Activated T-cell treated with anti-CD3 and anti-CD28 coated beads for 24 hours (primary cell): ENCODE measurements around the gene PHACTR1.
"Not testable (repeated sequence)": the region's sequence is repeated elsewhere in the genome, so short reads cannot be mapped to it uniquely, and the experiment has no call there.

Source experiments
- DNase-seq: peaks from one replicate; pipeline ENCODE4 v3.0.0-alpha.2; 2020; ENCODE audit warnings: low read depth

PHACTR1 gene

DNA sequence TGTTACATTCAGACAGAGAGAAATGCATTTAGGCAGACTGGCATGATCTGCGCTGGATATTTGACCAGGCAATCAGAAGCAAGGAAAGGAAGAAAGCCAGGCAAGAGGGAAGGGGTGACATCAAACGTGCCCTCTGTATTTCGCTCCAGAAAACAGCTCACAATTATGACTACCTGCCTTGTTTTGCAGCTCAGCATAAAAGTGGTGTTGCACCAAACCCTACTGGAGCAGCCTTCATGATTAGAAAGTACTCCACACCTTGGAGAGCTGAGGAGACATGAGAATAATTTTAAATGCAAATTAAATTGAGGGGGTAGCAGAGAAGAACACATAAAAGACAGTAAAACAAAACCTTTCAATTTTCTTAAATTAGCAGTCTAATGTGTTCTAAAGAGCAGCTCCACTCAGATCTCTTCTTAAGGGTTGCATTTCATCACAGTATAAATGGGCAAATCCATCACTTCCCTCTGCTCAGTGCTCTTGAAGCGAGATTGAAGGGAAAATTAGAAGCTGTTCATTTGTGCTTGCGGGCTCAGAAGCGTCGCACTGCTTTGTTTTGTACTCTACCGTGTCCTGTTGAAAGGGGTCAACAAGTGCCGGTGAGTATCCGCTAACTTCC is at the start of gene PHACTR1:
TSS of gene PHACTR1 (plus strand) at position 470 of the 619 bp plus-strand sequence.
- no peak for DNase-seq

DNA sequence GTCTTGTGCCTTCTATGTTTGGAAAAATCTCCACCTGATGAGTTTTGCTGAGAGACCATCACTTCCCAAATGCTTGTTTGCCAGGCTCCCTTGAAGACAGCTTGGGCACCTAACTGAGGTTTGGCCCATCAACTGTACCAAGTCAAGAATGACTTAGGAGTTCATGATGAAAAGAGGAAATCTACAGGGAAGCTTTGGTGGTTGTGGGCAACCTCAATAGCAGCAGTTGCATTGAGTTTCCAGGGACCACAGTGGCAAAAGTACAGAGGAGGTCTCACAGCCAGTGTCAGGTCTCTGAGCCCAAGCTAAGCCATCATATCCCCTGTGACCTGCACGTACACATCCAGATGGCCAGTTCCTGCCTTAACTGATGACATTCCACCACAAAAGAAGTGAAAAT is 49.7 kb upstream of the PHACTR1 start:
- no peak for DNase-seq

DNA sequence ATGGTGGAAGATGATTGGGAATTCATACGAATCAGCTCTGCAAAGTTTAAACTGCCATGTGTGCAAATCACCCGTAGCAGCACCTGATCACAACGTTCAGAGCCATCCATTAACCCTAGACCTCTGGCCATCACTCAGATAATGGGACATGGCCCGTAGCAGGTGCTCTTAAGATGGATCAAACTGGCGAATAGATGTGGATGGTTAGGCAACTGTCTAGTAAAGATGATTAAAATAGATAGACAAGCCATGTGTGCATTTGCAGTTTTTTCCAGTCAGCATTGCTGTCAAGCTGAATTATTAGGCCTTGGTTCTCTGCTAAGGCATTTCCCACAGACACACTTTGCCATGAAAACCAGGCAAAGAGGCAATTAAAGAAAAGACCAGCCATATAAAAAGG is 40.6 kb upstream of the PHACTR1 start:
- no peak for DNase-seq

DNA sequence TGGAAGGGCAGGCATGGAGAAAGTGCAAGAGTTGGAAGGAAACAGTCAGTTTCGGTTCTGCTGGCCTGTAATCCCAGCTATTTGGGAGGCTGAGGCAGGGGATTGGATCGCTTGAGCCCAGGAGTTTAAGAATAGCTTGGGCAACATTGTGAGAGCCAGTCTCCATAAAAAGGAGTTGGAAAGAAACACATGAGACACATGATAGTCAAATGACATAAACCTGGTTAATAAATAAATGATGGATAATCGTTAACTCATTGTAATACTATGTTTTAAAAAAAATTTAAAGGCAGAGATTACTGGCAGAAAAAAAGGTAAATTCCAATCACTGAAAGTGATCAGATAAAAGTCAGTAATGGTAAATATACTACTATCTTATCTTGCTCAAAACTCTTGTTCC is 37.2 kb upstream of the PHACTR1 start:
- no peak for DNase-seq

DNA sequence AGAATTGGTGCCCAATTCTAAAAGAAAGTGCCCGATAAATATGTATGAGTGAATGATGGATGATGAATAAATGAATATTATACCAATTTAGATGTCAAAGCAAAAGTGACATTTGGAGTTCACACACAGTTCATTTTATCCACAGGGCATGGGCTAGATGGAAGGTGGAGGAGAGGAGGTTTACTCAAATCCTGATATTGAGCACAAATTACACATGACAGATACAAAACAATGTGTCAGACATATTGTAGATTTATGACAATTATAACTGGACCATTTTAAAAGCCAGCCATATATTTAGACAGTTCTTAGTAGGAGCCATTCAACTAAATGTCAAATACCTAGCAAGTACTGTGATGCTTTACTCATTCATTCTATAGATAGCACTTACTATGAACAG is 23.4 kb upstream of the PHACTR1 start:
- DNase-seq: no peak

DNA sequence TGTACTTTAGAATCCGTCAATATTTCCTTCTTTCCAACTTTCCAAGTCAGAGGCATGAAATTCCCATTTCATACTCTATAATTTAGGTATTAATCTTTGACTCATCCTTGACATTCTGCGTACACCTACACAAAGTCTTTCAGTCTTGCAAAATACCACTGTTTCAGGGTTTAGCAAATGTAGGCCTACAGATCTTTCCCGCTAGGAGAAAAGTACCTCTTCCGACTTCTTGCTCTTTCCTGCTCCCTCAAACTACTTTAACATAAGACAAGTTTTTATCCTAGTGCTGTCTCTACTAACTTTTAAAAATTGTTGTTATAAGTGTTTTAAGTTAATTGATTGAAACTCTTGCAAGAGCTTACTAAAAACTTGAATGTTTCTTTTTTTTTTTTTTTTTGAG is 18.3 kb upstream of the PHACTR1 start:
- DNase-seq: no peak

DNA sequence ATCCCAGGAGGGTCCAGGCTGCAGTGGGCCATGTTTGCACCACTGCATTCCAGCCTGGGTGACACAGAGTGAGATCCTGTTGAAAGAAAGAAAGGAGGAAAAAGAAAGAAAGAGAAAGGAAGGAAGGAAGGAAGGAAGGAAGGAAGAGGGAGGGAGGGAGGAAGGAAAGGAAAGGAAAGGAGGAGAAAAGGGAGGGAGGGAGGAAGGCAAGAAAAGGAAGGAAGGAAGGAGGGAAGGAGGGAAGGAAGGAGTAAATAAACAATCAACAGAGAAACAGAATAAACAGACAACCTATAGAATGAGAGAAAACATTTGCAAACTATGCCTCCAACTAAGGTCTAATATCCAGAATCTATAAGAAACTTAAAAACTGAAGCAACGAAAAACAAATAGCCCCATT is 11.6 kb upstream of the PHACTR1 start:
- DNase-seq: no peak

DNA sequence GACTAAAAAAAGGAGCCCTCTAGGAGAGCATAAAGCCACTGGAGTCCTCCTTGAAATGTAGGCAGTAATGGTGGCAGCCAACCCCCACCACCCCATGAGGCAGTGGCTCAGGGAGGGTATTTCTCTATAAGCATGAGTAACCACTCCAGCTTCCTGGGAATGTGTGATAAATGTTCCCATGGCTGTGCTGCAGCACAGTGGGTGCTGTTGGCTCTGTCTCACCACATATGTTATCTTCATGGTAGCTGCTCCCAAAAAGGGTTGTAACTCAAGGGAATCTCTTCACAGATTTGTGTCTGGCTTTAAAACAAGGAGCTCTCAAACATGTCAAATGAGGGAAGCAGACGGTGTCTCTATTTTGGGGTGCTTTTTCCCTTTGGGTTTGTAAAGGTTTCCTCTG is 7.5 kb upstream of the PHACTR1 start:
- no peak for DNase-seq

DNA sequence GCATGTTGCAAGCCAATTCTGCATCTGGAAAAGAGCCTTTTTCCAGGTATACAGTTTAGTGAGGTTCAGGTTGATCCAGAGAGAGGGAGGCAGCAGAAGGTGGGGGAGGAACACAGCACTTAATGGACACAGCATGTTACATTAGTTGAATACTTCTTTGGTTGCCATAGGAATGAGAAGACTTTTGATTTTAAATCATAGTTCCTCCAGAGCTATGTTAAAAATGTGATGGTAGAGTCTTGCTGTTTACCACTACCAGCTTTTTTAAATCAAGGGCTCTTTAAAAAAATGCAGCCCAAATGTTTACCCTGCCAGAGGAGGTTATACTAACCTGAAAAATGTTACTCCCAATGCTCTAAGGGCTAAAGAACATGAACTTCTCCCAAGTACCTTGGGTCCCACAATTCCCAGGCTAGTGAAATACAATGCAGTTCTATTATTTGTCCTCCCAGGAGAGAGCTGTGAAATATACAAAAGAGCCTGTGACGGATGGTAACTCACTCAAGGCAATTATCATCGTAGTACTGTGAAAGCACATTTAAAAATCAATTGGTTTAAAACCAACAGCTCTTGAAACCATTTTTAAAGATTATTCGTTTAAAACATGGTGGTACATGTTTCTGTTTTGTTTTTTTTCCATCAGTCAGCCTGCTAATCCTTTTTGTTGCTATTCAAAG is 6.9 kb upstream of the PHACTR1 start:
- no peak for DNase-seq

DNA sequence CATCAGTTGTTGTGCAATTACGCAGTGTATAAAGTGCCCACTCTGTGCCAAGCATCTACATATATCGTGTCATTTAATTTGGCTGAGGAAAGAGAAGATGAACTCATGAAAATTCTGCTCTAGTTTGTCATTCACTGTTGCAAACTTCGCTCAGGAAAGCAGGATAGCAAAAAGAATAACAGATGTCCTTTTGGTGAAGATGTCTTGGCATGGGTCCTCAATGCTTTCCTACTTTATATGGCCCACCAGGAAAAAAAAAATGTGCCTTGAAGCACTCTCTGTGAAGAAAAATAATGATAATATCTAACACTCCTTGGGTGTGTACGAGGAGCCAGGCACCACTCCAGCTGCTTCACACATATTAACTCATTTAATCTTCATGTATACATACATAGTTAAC is 5.6 kb upstream of the PHACTR1 start:
- DNase-seq: no peak

DNA sequence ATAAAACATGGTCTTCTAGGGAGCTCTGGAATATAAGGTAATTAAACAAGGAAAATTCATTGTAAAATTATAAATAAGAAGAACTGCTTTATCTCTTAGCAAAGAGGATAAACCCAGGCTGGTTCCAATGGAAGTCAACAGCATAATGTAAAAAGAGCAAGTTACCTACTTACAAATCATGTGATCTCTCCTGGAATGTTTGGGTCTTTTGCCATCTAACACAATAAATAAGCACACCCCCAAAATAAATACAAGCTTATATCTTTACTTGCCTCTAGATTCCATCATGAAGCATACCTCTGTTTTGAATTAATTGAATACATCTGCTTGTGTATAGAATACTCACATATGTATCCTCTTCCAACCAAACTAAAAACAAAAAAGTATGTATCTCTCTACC is 2.5 kb upstream of the PHACTR1 start:
- DNase-seq: no peak

DNA sequence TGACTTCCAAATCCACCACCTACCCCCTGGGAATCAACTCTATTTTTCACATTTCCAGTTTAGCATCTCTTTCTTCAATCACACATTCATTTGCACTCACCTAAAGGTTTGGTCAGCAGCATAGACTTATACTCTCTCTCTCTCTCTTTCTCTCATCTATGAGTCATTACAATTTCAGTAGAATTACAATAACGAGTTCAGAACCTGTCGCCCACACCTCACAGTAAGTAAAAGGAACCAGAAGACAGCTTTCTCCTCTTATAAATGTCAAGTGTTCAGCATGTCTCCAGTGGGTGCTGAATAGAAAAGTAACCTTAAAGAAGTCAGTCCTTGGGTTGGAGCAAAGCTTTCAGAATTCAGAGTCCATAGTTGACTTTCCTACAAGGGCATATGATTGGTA is 1.1 kb upstream of the PHACTR1 start:
- DNase-seq: no peak

DNA sequence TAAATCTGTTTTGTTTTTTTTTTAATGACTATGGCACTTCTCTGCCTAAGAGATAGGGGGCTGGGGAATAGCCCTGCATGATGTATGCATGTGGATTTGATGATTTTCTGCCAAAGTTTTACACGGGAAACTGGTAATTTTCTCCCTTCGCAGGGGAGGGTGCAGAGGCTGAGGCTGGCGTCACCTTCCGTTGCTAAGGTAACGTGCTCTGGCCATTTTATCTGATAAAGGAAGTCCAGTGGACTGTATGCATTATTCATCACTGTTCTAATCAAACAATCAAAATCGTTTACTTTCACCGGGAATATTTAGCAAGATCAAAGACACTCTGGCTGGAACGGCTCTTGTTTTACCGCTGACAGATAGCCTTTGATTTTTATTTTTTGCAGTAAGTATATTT is 789 bp downstream of the PHACTR1 start:
- no peak for DNase-seq

DNA sequence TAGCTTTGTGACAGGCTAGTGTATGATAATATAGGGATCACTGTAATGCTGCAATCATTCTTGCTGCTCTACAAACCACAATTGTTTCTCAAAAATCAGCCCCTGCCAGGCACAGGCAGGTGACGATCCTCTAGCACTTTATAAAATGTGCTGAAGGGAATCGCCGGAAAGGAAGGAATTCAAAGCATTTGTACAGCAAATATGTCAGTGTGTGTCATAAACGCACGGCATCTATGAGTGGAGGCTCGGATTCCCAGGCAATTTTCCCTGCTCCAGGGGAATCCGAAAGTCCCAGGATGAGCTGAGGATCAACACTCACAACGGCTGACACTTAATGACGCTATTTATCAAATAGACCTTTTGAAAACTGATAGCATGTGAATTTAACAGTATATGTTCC is 1.4 kb downstream of the PHACTR1 start:
- no peak for DNase-seq

DNA sequence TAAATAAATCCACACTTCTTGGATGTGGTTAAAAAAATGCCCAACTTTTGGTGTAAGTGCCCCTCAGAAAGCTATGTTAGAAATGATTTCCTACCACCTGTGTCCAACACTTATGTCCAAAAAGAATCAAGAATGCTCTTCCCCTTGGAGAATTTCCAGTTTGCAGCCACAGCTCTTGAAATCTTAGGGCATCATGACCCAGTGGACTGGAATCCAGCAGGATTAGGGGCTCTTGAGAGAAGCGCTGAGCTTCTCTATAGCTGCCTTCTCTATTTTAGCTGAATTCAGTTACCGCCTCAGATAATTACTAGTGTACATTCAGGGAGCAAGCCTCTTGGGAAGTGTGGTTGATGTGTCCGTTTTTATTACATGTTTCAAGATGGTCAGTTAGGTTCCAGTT is 2.5 kb downstream of the PHACTR1 start:
- DNase-seq: no peak

DNA sequence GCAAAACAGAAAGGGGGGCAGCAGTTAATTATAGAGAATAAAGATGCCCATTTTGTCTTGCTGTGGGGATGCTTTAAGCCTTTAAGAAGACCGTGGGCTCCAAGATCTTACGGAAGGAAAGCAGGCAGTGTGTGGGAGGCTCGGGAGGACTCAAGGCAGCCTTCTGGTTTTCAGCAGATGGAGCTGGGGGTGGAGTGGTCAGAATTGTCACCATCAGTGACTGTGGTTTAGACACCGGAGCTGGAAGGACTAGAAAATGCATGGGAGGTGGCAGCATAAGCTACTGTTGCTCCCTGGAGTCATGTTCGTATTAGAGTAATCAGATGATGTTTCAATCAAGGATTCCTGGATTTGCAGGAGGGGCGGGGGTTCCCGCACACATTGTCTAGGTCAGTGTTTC is 3.7 kb downstream of the PHACTR1 start:
- DNase-seq: no peak

DNA sequence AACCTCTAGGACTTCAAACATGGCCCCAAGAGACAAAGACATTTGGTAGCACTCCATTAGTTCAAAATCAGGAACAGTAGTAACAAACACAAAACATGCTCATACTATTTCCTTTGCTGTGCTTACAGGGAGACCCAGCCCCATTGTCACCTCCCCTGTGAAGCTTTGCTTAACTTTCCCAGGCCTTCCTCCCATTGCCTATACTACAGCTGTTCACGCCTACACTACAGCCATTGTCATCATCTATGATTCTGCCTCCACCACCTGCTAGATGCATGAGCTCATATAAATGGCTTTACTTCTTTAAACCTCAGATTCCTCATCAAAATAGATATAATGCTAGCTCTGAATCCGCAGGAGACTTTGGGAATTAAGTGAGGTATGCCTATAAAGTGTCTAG is 8.7 kb downstream of the PHACTR1 start:
- DNase-seq: no peak

DNA sequence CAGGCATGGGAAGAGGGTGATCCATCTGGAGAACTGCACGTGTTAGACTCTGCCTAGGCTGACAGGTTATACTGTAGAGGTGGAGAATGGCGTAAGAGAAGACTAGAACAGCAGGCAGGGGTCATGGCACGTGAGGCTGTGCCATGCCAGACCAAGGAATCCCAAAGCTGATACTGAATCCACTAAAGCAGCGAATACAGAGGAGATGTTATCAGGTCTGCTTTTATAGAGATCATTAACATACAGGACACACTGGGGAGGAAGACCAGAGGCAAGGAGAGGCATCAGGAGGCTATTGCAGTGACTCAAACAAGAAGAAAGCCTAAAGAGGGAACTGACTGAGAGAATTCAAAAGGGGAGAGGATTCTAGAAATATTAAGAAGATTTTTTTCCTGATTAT is 12.9 kb downstream of the PHACTR1 start:
- DNase-seq: no peak

DNA sequence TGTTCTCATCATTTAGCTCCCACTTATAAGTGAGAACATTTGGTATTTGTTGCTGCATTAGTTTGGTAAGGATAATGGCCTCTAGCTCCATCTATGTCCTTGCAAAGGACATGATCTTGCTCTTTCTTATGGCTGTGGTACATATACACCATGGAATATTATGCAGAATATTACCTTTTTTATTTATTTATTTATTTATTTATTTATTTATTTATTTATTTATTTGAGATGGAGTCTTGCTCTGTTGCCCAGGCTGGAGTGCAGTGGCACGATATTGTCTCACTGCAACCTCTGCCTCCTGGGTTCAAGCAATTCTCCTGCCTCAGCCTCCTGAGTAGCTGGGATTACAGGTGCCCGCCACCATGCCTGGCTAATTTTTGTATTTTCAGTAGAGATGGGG is 14.2 kb downstream of the PHACTR1 start:
- DNase-seq: not testable (repeated sequence)

DNA sequence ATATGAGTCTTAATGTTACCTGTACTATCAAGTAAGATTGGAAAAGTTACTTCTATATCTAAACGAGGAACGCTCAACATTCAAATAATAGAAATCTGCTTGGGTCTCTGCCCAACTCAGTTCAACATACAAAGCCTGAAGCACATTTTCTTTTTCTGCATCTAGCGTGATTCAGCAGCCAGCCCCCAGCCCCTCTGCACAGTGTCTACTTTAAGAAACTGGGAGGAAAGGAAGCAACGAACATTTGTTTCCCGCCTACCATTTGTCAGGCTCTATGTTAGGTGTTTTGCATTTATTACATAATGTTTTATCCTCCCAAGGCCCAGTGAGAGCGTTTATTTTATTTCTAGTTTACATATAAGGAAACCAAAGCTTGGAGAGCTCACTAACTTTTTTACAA is 17.3 kb downstream of the PHACTR1 start:
- no peak for DNase-seq

DNA sequence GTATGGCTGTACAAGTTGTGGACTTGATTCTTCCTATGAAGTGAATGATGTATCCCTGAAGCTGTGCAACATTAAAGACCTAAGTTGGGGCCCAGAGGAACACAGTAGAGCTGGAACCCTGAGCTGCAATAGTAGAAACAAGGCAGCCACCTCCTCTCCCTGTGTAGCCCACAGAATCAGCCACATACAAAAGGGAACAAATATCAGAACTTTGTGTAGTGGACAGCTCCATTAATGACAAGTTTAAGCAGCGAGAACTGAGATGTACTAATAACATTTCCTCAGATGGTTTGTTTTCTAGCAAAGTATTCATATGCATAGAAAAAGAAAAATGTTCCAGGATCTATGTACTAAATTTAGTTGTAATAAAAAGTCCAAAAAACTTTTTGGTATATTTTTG is 19.2 kb downstream of the PHACTR1 start:
- DNase-seq: no peak

DNA sequence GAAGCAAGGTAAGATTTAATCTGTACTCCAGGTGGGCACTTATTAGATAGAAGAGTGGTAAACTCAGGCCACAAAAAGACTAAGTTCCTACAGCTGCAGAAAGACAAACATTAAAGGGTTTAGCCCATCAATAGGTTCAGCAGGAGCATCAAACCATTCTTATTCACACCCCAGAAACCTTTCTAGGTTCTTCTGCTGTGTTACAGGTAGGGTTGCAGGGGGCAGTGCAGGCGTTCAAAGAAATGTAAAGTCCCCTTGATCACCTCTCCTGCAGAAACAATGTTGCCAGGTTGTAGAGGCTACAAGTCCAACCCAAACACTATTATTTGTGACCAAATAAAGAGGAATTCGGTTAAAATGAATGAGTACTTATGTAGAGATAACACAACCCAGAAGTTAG is 31.8 kb downstream of the PHACTR1 start:
- DNase-seq: no peak

DNA sequence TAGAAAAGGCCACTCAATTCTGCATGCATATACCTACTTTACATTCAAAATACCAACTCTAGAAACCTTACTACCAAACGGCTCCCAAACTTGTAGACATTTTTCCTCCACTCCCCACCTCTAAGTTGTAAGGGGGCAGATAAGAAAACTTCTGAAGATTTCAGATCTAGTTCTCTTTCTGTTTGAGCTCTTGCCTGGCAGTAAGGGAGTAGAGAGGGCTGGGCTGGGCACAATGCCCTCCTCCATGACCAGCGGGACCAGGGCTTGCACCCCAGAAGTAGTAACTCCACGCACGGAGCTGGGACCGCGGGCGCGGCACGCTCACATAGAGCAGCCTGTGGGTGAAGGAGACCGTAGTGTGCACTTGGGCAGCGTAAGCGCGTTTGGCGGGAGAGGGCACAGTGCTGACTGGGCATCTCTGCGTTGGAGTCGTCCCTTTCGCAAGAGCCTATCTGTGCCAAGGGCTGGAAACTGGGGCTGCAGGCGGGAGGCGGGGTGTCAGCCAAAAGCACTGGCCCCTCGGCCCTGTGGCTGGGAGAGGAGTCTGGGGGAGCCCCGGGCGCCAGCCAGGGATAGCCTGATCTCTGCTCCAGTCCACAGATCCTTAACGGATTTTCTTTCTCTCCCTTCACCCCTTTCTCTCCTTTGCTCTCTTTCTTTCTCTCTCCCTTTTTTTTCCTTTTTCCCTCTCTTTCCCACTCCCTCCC is 32.4 kb downstream of the PHACTR1 start:
- no peak for DNase-seq
